Measurements from ENCODE around the gene TMEM263. TPM values are rescaled to one million over a fixed set of nuclear protein-coding genes. Genes with fewer than 3 reads are reported as not detected.
"Not testable (repeated sequence)": the region's sequence is repeated elsewhere in the genome, so short reads cannot be mapped to it uniquely, and the experiment has no call there.

Gene TMEM263
- total RNA-seq, 1 experiment from 2014 or later, result 41.1 TPM

GRCh38 chr12:106986625-106987389, 31.1 kb downstream of the TMEM263 start, which contains the start of gene MTERF2:
Gene MTERF2, minus strand, starts transcription at chr12:106987146. Its CDS starts 8,432 bp downstream, at chr12:106978714.
- Histone ChIP-seq H3K9me3 (replicated peaks) (no peaks in the 10 kb centered on the region), H3K27me3 (no peaks in the 10 kb centered on the region), H3K4me1 (peaks cover 10% of the 10 kb centered on the region), H3K4me3 (peak within 1 kb of the TSS; percentile 94), H3K27ac (peak within 1 kb of the TSS; percentile 72), H3K36me3 (peaks cover 13% of the 10 kb centered on the region)
- peak; percentile 93 to 97 for DNase-seq

- no peak overlapping the region; the same call in 1 of the 2 replicates for H3K4me3 ChIP-seq
- H3K9me3 ChIP-seq (replicated peaks), result no peaks in the 10 kb centered on the region
- no peaks in the 10 kb centered on the region for H3K27me3 ChIP-seq
- H3K27ac ChIP-seq, result peak overlapping the region; percentile 72
- peaks cover 10% of the 10 kb centered on the region for H3K4me1 ChIP-seq
- no peak for DNase-seq
- H3K36me3 ChIP-seq, result peaks cover 20% of the 10 kb centered on the region
Measured at GRCh38 chr12:106987846-106988245, 32.1 kb downstream of the TMEM263 start.

- Histone ChIP-seq H3K27me3 (no peaks in the 10 kb centered on the region), H3K4me3 (no peak overlapping the region), H3K27ac (no peak overlapping the region), H3K9me3 (replicated peaks) (no peaks in the 10 kb centered on the region), H3K36me3 (peaks cover 35% of the 10 kb centered on the region), H3K4me1 (no peaks in the 10 kb centered on the region)
- no peak for DNase-seq
Measured at GRCh38 chr12:106994579-106995220, 39.0 kb downstream of the TMEM263 start.

GRCh38 chr12:106996102-106996501, 40.4 kb downstream of the TMEM263 start:
- H3K36me3 ChIP-seq, result peaks cover 39% of the 10 kb centered on the region
- H3K4me3 ChIP-seq; DNase-seq; H3K27me3 ChIP-seq; H3K9me3 ChIP-seq (replicated peaks); H3K4me1 ChIP-seq; H3K27ac ChIP-seq: not testable (repeated sequence)

- Histone ChIP-seq H3K27ac (no peak overlapping the region), H3K4me1 (no peaks in the 10 kb centered on the region), H3K4me3 (no peak overlapping the region), H3K9me3 (replicated peaks) (no peaks in the 10 kb centered on the region), H3K36me3 (peaks cover 32% of the 10 kb centered on the region), H3K27me3 (no peaks in the 10 kb centered on the region)
- no peak for DNase-seq
Measured at GRCh38 chr12:106997916-106998315, 42.2 kb downstream of the TMEM263 start.

- Histone ChIP-seq H3K27ac (no peak overlapping the region), H3K27me3 (no peaks in the 10 kb centered on the region), H3K36me3 (peaks cover 36% of the 10 kb centered on the region), H3K4me1 (no peaks in the 10 kb centered on the region), H3K4me3 (no peak overlapping the region), H3K9me3 (replicated peaks) (no peaks in the 10 kb centered on the region)
- no peak for DNase-seq
Measured at GRCh38 chr12:106999446-106999845, 43.7 kb downstream of the TMEM263 start.

- DNase-seq; H3K27ac ChIP-seq; H3K27me3 ChIP-seq; H3K9me3 ChIP-seq (replicated peaks); H3K4me3 ChIP-seq; H3K4me1 ChIP-seq: not testable (repeated sequence)
- peaks cover 14% of the 10 kb centered on the region for H3K36me3 ChIP-seq
Measured at GRCh38 chr12:107002665-107003064, 47.0 kb downstream of the TMEM263 start.

- no peak overlapping the region for H3K4me3 ChIP-seq
- no peak overlapping the region for H3K27ac ChIP-seq
- H3K36me3 ChIP-seq, result peaks cover 4% of the 10 kb centered on the region
- H3K9me3 ChIP-seq (replicated peaks), result no peaks in the 10 kb centered on the region
- H3K27me3 ChIP-seq, result no peaks in the 10 kb centered on the region
- no peak for DNase-seq
- H3K4me1 ChIP-seq, result no peaks in the 10 kb centered on the region
Measured at GRCh38 chr12:107007411-107007810, 51.7 kb downstream of the TMEM263 start.

GRCh38 chr12:107011519-107011918, 55.8 kb downstream of the TMEM263 start:
- Histone ChIP-seq H3K4me3 (no peak overlapping the region), H3K4me1 (no peaks in the 10 kb centered on the region), H3K9me3 (replicated peaks) (no peaks in the 10 kb centered on the region), H3K36me3 (no peaks in the 10 kb centered on the region; the same call in none of the 2 replicates), H3K27me3 (no peaks in the 10 kb centered on the region), H3K27ac (no peak overlapping the region)
- DNase-seq, result no peak

GRCh38 chr12:107012736-107013425, 57.2 kb downstream of the TMEM263 start:
- DNase-seq, result no peak

GRCh38 chr12:107014055-107014454, 58.3 kb downstream of the TMEM263 start:
- Histone ChIP-seq H3K27me3 (no peaks in the 10 kb centered on the region), H3K9me3 (replicated peaks) (no peaks in the 10 kb centered on the region), H3K27ac (no peak overlapping the region), H3K4me3 (no peak overlapping the region), H3K4me1 (no peaks in the 10 kb centered on the region), H3K36me3 (no peaks in the 10 kb centered on the region; the same call in none of the 2 replicates)
- DNase-seq, result no peak

More at GRCh38 chr12:107012736-107013425, 57.2 kb downstream of the TMEM263 start:
- Histone ChIP-seq H3K27me3 (no peaks in the 10 kb centered on the region), H3K27ac (no peak overlapping the region), H3K4me3 (no peak overlapping the region), H3K36me3 (no peaks in the 10 kb centered on the region; the same call in none of the 2 replicates), H3K9me3 (replicated peaks) (no peaks in the 10 kb centered on the region), H3K4me1 (no peaks in the 10 kb centered on the region)

GRCh38 chr12:107017042-107017441, 61.3 kb downstream of the TMEM263 start:
- no peak overlapping the region for H3K4me3 ChIP-seq
- DNase-seq, result no peak
- peaks cover 3% of the 10 kb centered on the region; the same call in 1 of the 2 replicates for H3K36me3 ChIP-seq
- H3K27me3 ChIP-seq, result no peaks in the 10 kb centered on the region
- no peaks in the 10 kb centered on the region for H3K4me1 ChIP-seq
- H3K27ac ChIP-seq, result no peak overlapping the region
- H3K9me3 ChIP-seq (replicated peaks), result no peaks in the 10 kb centered on the region

GRCh38 chr12:107019546-107019945, 63.8 kb downstream of the TMEM263 start:
- Histone ChIP-seq H3K27ac (no peak overlapping the region), H3K4me3 (no peak overlapping the region), H3K27me3 (no peaks in the 10 kb centered on the region), H3K9me3 (replicated peaks) (no peaks in the 10 kb centered on the region), H3K4me1 (no peaks in the 10 kb centered on the region), H3K36me3 (0 out of 2 replicates have a peak, but pooled peaks cover 3% of the 10 kb centered on the region)
- no peak for DNase-seq

All from SJCRH30 (cell line).